ENCODE results near the gene TCP11.

The TCP11 gene

GRCh38 chr6:35173044-35173426 is 31.9 kb upstream of the TCP11 start:
- H3K9me3 ChIP-seq (ENCODE audit: control insufficient read depth, low read length) = no peaks in the 10 kb centered on the region
- 82 to 83% methylated on average over 4 to 5 of the region's 5 CpGs for WGBS, 2 experiments (ENCODE audit: insufficient coverage in 2 of 2)
- no peak overlapping the region for H3K4me3 ChIP-seq (ENCODE audit: extremely low read depth, insufficient read depth, low read length, poor library complexity, severe bottlenecking)
- H3K36me3 ChIP-seq (ENCODE audit: control insufficient read depth, insufficient read depth, low read length) = no peaks in the 10 kb centered on the region
- no peak overlapping the region for H3K27ac ChIP-seq (ENCODE audit: low read depth, low read length, severe bottlenecking)
- peaks cover 15% of the 10 kb centered on the region for H3K4me1 ChIP-seq (ENCODE audit: control insufficient read depth, insufficient read depth, low read length, poor library complexity, severe bottlenecking)

- H3K36me3 ChIP-seq (ENCODE audit: control insufficient read depth, insufficient read depth, low read length) = no peaks in the 10 kb centered on the region
- 95 to 100% methylated on average over 2 to 3 of the region's 3 CpGs for WGBS, 2 experiments (ENCODE audit: insufficient coverage in 2 of 2)
- H3K9me3 ChIP-seq (ENCODE audit: control insufficient read depth, low read length) = no peaks in the 10 kb centered on the region
- no peak overlapping the region for H3K27ac ChIP-seq (ENCODE audit: low read depth, low read length, severe bottlenecking)
- H3K4me1 ChIP-seq (ENCODE audit: control insufficient read depth, insufficient read depth, low read length, poor library complexity, severe bottlenecking) = peaks cover 9% of the 10 kb centered on the region
- H3K4me3 ChIP-seq (ENCODE audit: extremely low read depth, insufficient read depth, low read length, poor library complexity, severe bottlenecking) = no peak overlapping the region
Observed at GRCh38 chr6:35170891-35171290, 29.8 kb upstream of the TCP11 start.

GRCh38 chr6:35170166-35170565 is 29.0 kb upstream of the TCP11 start:
- H3K9me3 ChIP-seq (ENCODE audit: control insufficient read depth, low read length) = no peaks in the 10 kb centered on the region
- 67 to 100% methylated on average over 1 of the region's 1 CpG for WGBS, 2 experiments (ENCODE audit: insufficient coverage in 2 of 2)
- H3K27ac ChIP-seq (ENCODE audit: low read depth, low read length, severe bottlenecking) = no peak overlapping the region
- peaks cover 9% of the 10 kb centered on the region for H3K4me1 ChIP-seq (ENCODE audit: control insufficient read depth, insufficient read depth, low read length, poor library complexity, severe bottlenecking)
- no peak overlapping the region for H3K4me3 ChIP-seq (ENCODE audit: extremely low read depth, insufficient read depth, low read length, poor library complexity, severe bottlenecking)
- no peaks in the 10 kb centered on the region for H3K36me3 ChIP-seq (ENCODE audit: control insufficient read depth, insufficient read depth, low read length)

GRCh38 chr6:35168461-35168861 is 27.3 kb upstream of the TCP11 start:
- H3K27ac ChIP-seq (ENCODE audit: low read depth, low read length, severe bottlenecking) = no peak overlapping the region
- H3K4me3 ChIP-seq (ENCODE audit: extremely low read depth, insufficient read depth, low read length, poor library complexity, severe bottlenecking) = no peak overlapping the region
- peaks cover 3% of the 10 kb centered on the region for H3K4me1 ChIP-seq (ENCODE audit: control insufficient read depth, insufficient read depth, low read length, poor library complexity, severe bottlenecking)
- 78 to 95% methylated on average over 7 of the region's 7 CpGs for WGBS, 2 experiments (ENCODE audit: insufficient coverage in 2 of 2)
- H3K9me3 ChIP-seq (ENCODE audit: control insufficient read depth, low read length) = no peaks in the 10 kb centered on the region
- no peaks in the 10 kb centered on the region for H3K36me3 ChIP-seq (ENCODE audit: control insufficient read depth, insufficient read depth, low read length)

GRCh38 chr6:35167505-35167904 is 26.4 kb upstream of the TCP11 start:
- Histone ChIP-seq H3K36me3 (ENCODE audit: control insufficient read depth, insufficient read depth, low read length) (no peaks in the 10 kb centered on the region), H3K4me1 (ENCODE audit: control insufficient read depth, insufficient read depth, low read length, poor library complexity, severe bottlenecking) (no peaks in the 10 kb centered on the region), H3K9me3 (ENCODE audit: control insufficient read depth, low read length) (no peaks in the 10 kb centered on the region), H3K27ac (ENCODE audit: low read depth, low read length, severe bottlenecking) (no peak overlapping the region), H3K4me3 (ENCODE audit: extremely low read depth, insufficient read depth, low read length, poor library complexity, severe bottlenecking) (no peak overlapping the region)

GRCh38 chr6:35166520-35166919 is 25.4 kb upstream of the TCP11 start:
- H3K4me1 ChIP-seq (ENCODE audit: control insufficient read depth, insufficient read depth, low read length, poor library complexity, severe bottlenecking) = no peaks in the 10 kb centered on the region
- H3K4me3 ChIP-seq (ENCODE audit: extremely low read depth, insufficient read depth, low read length, poor library complexity, severe bottlenecking) = no peak overlapping the region
- 87 to 88% methylated on average over 4 of the region's 5 CpGs for WGBS, 2 experiments (ENCODE audit: insufficient coverage in 2 of 2)
- no peak overlapping the region for H3K27ac ChIP-seq (ENCODE audit: low read depth, low read length, severe bottlenecking)
- H3K36me3 ChIP-seq (ENCODE audit: control insufficient read depth, insufficient read depth, low read length) = no peaks in the 10 kb centered on the region
- H3K9me3 ChIP-seq (ENCODE audit: control insufficient read depth, low read length) = no peaks in the 10 kb centered on the region

GRCh38 chr6:35166116-35166515 is 25.0 kb upstream of the TCP11 start:
- H3K4me3 ChIP-seq (ENCODE audit: extremely low read depth, insufficient read depth, low read length, poor library complexity, severe bottlenecking) = no peak overlapping the region
- H3K9me3 ChIP-seq (ENCODE audit: control insufficient read depth, low read length) = no peaks in the 10 kb centered on the region
- no peaks in the 10 kb centered on the region for H3K4me1 ChIP-seq (ENCODE audit: control insufficient read depth, insufficient read depth, low read length, poor library complexity, severe bottlenecking)
- no peak overlapping the region for H3K27ac ChIP-seq (ENCODE audit: low read depth, low read length, severe bottlenecking)
- 80 to 88% methylated on average over 1 of the region's 2 CpGs for WGBS, 2 experiments (ENCODE audit: insufficient coverage in 2 of 2)
- no peaks in the 10 kb centered on the region for H3K36me3 ChIP-seq (ENCODE audit: control insufficient read depth, insufficient read depth, low read length)

- Histone ChIP-seq H3K9me3 (ENCODE audit: control insufficient read depth, low read length) (no peaks in the 10 kb centered on the region), H3K4me1 (ENCODE audit: control insufficient read depth, insufficient read depth, low read length, poor library complexity, severe bottlenecking) (no peaks in the 10 kb centered on the region), H3K4me3 (ENCODE audit: extremely low read depth, insufficient read depth, low read length, poor library complexity, severe bottlenecking) (no peak overlapping the region), H3K36me3 (ENCODE audit: control insufficient read depth, insufficient read depth, low read length) (no peaks in the 10 kb centered on the region), H3K27ac (ENCODE audit: low read depth, low read length, severe bottlenecking) (no peak overlapping the region)
- 100% methylated on average over 2 of the region's 2 CpGs for WGBS, 2 experiments (ENCODE audit: insufficient coverage in 2 of 2)
Observed at GRCh38 chr6:35165630-35166071, 24.5 kb upstream of the TCP11 start.

- Histone ChIP-seq H3K27ac (ENCODE audit: low read depth, low read length, severe bottlenecking) (no peak overlapping the region), H3K9me3 (ENCODE audit: control insufficient read depth, low read length) (no peaks in the 10 kb centered on the region), H3K36me3 (ENCODE audit: control insufficient read depth, insufficient read depth, low read length) (no peaks in the 10 kb centered on the region), H3K4me1 (ENCODE audit: control insufficient read depth, insufficient read depth, low read length, poor library complexity, severe bottlenecking) (no peaks in the 10 kb centered on the region), H3K4me3 (ENCODE audit: extremely low read depth, insufficient read depth, low read length, poor library complexity, severe bottlenecking) (no peak overlapping the region)
- 85 to 100% methylated on average over 3 of the region's 4 CpGs for WGBS, 2 experiments (ENCODE audit: insufficient coverage in 2 of 2)
Observed at GRCh38 chr6:35164868-35165267, 23.7 kb upstream of the TCP11 start.

GRCh38 chr6:35164277-35164676 is 23.1 kb upstream of the TCP11 start:
- no peaks in the 10 kb centered on the region for H3K36me3 ChIP-seq (ENCODE audit: control insufficient read depth, insufficient read depth, low read length)
- no peaks in the 10 kb centered on the region for H3K9me3 ChIP-seq (ENCODE audit: control insufficient read depth, low read length)
- no peak overlapping the region for H3K4me3 ChIP-seq (ENCODE audit: extremely low read depth, insufficient read depth, low read length, poor library complexity, severe bottlenecking)
- no peaks in the 10 kb centered on the region for H3K4me1 ChIP-seq (ENCODE audit: control insufficient read depth, insufficient read depth, low read length, poor library complexity, severe bottlenecking)
- no peak overlapping the region for H3K27ac ChIP-seq (ENCODE audit: low read depth, low read length, severe bottlenecking)
- 89 to 96% methylated on average over 3 to 6 of the region's 6 CpGs for WGBS, 2 experiments (ENCODE audit: insufficient coverage in 2 of 2)

GRCh38 chr6:35163836-35164235 is 22.7 kb upstream of the TCP11 start:
- Histone ChIP-seq H3K4me3 (ENCODE audit: extremely low read depth, insufficient read depth, low read length, poor library complexity, severe bottlenecking) (no peak overlapping the region), H3K9me3 (ENCODE audit: control insufficient read depth, low read length) (no peaks in the 10 kb centered on the region), H3K4me1 (ENCODE audit: control insufficient read depth, insufficient read depth, low read length, poor library complexity, severe bottlenecking) (no peaks in the 10 kb centered on the region), H3K36me3 (ENCODE audit: control insufficient read depth, insufficient read depth, low read length) (no peaks in the 10 kb centered on the region), H3K27ac (ENCODE audit: low read depth, low read length, severe bottlenecking) (no peak overlapping the region)
- WGBS, 2 experiments (ENCODE audit: insufficient coverage in 2 of 2) = 94 to 95% methylated on average over 4 of the region's 7 CpGs

Measured in mesodermal cell (in vitro differentiated cells).